CD4-positive, alpha-beta T cell (primary cell): ENCODE data around the gene RFFL. TPM values are rescaled to one million over a fixed set of nuclear protein-coding genes. Genes with fewer than 3 reads are reported as not detected.
"Not testable (repeated sequence)": the region's sequence is repeated elsewhere in the genome, so short reads cannot be mapped to it uniquely, and the experiment has no call there.

Source experiments
- ATAC-seq: fragments of 200-7000 bp; cut with Tn5 transposase; one replicate; pipeline ENCODE4 v1.10.0; 2022; ENCODE audit warnings: mild to moderate bottlenecking; ENCODE audit not compliant: poor library complexity
- CTCF ChIA-PET: fragments of 350-600 bp; sonication (Branson Sonifier 250); formaldehyde crosslinking; loops from one replicate; lab custom pipeline; 2021; ENCODE audit warnings: antibody characterized with exemption, inconsistent platforms; lab: Charles Lee
- POLR2A ChIA-PET: fragments of 350-600 bp; sonication (Branson Sonifier 250); formaldehyde crosslinking; loops from one replicate; lab custom pipeline; 2021; ENCODE audit warnings: antibody characterized with exemption, inconsistent platforms; lab: Charles Lee
- DNase-seq, 14 experiments: peaks; one replicate each; pipeline ENCODE4 v3.0.0-alpha.2; 2013 to 2020; ENCODE audit warnings: mixed read lengths in 2 of 14
- H3K27ac ChIP-seq, 2 donors: one replicate each; pipeline versions ENCODE4 v1.5.1 to v1.7.0; 2013; ENCODE audit warnings: low read length in 2 of 2, low read depth in 1 of 2, mild to moderate bottlenecking in 1 of 2
- H3K27me3 ChIP-seq, 2 experiments: 1 replicate in 1 of 2; 2 replicates in 1 of 2; pipeline versions ENCODE4 v1.6.1 to v1.7.0; 2013; ENCODE audit warnings: low read length in 2 of 2, control low read depth in 1 of 2, mild to moderate bottlenecking in 1 of 2, moderate library complexity in 1 of 2; ENCODE audit not compliant: insufficient read depth in 2 of 2, control insufficient read depth in 1 of 2
- H3K36me3 ChIP-seq: one replicate; pipeline ENCODE4 v1.6.1; 2013; ENCODE audit warnings: low read length, control low read depth; ENCODE audit not compliant: insufficient read depth
- H3K4me1 ChIP-seq: one replicate; pipeline ENCODE4 v1.6.1; 2013; ENCODE audit warnings: low read length, control low read depth; ENCODE audit not compliant: insufficient read depth
- H3K4me3 ChIP-seq: one replicate; pipeline ENCODE4 v1.5.1; 2013; ENCODE audit warnings: mild to moderate bottlenecking, low read length, moderate library complexity
- H3K9me3 ChIP-seq, 2 experiments: 1 replicate in 1 of 2; 2 replicates in 1 of 2; pipeline versions ENCODE4 v1.6.1 to v1.7.0; 2013; ENCODE audit warnings: low read length in 2 of 2, mild to moderate bottlenecking in 2 of 2, control low read depth in 1 of 2, moderate library complexity in 1 of 2; ENCODE audit not compliant: control insufficient read depth in 1 of 2, insufficient read depth in 1 of 2
- H3K27ac Mint-ChIP-seq: one replicate; pipeline ENCODE4 v1.8.0; 2020; ENCODE audit warnings: mixed read lengths
- H3K27me3 Mint-ChIP-seq: one replicate; pipeline ENCODE4 v1.8.0; 2021; ENCODE audit warnings: mixed read lengths
- H3K36me3 Mint-ChIP-seq: one replicate; pipeline ENCODE4 v1.8.0; 2021; ENCODE audit warnings: low read depth, mixed read lengths
- H3K4me1 Mint-ChIP-seq: one replicate; pipeline ENCODE4 v1.8.0; 2021; ENCODE audit warnings: low read depth, mixed read lengths
- H3K4me3 Mint-ChIP-seq: one replicate; pipeline ENCODE4 v1.8.0; 2020; ENCODE audit warnings: mild to moderate bottlenecking, mixed read lengths
- H3K9me3 Mint-ChIP-seq: one replicate; pipeline ENCODE4 v1.8.0; 2020; ENCODE audit warnings: mixed read lengths
- intact Hi-C, 2 experiments: fragments of 100-400 bp; cut with DNase I in 1 of 2; cut with micrococcal nuclease in 1 of 2; formaldehyde crosslinking; loops; one replicate each; pipeline versions ENCODE4 v1.15.1 to v1.9.0; 2023 to 2025; cut with DNase I, micrococcal nuclease
- total RNA-seq, 174 experiments: library from RNA in 2 of 174; stranded (reverse) in 2 of 174; gene quantifications; one replicate each; pipeline ENCODE4 v1.2.3 and lab custom pipeline; 2021 to 2026
- TF ChIP-seq, protein P1 (sequence below): fragments of 200-600 bp; IDR thresholded peaks from one replicate; pipeline ENCODE4 v1.8.0; 2022; ENCODE audit warnings: antibody characterized with exemption, mild to moderate bottlenecking

RFFL gene
- total RNA-seq, 2 experiments from 2014 or later: 57.8 to 66.1 TPM

DNA sequence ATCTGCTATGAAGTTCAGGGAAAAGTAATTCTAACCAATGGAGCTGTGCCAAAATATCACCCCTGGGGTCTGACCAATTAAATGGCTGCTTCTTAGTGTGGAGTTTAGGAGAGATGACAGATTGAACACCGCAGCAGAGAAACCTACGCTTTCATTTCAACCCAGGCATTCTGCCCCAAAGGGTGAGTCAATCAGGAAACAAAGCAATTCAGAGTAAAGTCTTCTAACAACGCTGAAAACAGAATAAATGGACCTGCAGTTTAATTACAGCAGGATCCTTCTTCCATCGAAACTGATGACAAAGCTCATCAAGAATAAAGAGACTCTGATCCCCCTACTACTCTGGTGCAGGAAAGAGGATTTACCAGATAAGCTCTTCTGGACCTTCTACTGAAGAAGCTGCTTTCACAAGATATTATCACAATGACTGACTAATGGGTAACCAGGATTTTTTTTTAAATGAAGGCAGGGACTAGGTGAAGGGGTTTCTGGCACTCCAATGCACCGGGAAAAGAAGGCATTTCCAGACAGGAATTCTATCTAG is 16.7 kb downstream of the RFFL start:
- DNase-seq (peak; percentile 28 to 87 (median 50)), ATAC-seq (peak; percentile 74)
- Mint-ChIP-seq H3K36me3 (peaks cover 11% of the 10 kb centered on the region), H3K27ac (peak overlapping the region; percentile 93), H3K27me3 (no peaks in the 10 kb centered on the region), H3K4me3 (peak overlapping the region; percentile 78), H3K9me3 (no peaks in the 10 kb centered on the region), H3K4me1 (peaks cover 79% of the 10 kb centered on the region)
- H3K36me3 ChIP-seq: no peaks in the 10 kb centered on the region
- intact Hi-C loops: loop anchor here (1.0 to 2.0 kb wide), 2 partner anchors 16 kb away; partner anchors contain the start of gene RFFL (in 2 of the 2)
- CTCF ChIA-PET: interaction anchor here (0.6 to 2.0 kb wide), 6 partner anchors 17 to 255 kb away, joined by 3 to 10 read pairs (median 6); partner anchors contain the start of gene RFFL
- TF ChIP-seq, protein P1, sequence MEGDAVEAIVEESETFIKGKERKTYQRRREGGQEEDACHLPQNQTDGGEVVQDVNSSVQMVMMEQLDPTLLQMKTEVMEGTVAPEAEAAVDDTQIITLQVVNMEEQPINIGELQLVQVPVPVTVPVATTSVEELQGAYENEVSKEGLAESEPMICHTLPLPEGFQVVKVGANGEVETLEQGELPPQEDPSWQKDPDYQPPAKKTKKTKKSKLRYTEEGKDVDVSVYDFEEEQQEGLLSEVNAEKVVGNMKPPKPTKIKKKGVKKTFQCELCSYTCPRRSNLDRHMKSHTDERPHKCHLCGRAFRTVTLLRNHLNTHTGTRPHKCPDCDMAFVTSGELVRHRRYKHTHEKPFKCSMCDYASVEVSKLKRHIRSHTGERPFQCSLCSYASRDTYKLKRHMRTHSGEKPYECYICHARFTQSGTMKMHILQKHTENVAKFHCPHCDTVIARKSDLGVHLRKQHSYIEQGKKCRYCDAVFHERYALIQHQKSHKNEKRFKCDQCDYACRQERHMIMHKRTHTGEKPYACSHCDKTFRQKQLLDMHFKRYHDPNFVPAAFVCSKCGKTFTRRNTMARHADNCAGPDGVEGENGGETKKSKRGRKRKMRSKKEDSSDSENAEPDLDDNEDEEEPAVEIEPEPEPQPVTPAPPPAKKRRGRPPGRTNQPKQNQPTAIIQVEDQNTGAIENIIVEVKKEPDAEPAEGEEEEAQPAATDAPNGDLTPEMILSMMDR: no peak
- H3K27ac ChIP-seq: peak overlapping the region; percentile 76 to 82
- POLR2A ChIA-PET: interaction anchor here (0.7 to 3.2 kb wide), 15 partner anchors 11 to 493 kb away, joined by 3 to 31 read pairs (median 4); partner anchors contain the start of genes LIG3 and RFFL
- no peaks in the 10 kb centered on the region for H3K9me3 ChIP-seq
- peaks cover 90% of the 10 kb centered on the region for H3K4me1 ChIP-seq
- no peaks in the 10 kb centered on the region for H3K27me3 ChIP-seq
- H3K4me3 ChIP-seq: peak overlapping the region; percentile 37

DNA sequence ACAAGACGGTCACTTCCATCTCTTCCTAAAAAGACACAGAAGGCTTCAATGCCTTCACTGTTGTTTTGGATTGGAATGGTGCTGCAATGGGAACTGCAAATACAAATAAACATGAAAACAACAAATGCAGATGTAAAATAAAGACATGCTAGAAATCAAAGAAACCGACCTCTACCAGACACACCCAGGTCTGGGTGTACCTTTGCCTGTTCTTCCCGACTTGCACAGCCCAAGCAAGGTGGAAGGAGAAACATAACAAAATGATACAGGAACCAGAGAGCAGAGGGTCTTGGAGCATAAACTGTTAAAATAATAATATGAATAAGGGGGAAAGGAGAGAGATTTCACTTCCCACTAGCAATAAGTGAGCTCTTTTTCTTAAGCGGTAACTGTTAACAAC is 17.3 kb downstream of the RFFL start:
- Mint-ChIP-seq H3K4me1 (peaks cover 74% of the 10 kb centered on the region), H3K27me3 (no peaks in the 10 kb centered on the region), H3K27ac (peak overlapping the region; percentile 93), H3K36me3 (peaks cover 11% of the 10 kb centered on the region), H3K9me3 (no peaks in the 10 kb centered on the region), H3K4me3 (peak overlapping the region; percentile 78)
- Histone ChIP-seq H3K9me3 (no peaks in the 10 kb centered on the region), H3K27ac (peak overlapping the region; percentile 76 to 82), H3K27me3 (no peaks in the 10 kb centered on the region), H3K36me3 (no peaks in the 10 kb centered on the region), H3K4me3 (peak overlapping the region; percentile 37), H3K4me1 (peaks cover 92% of the 10 kb centered on the region)
- POLR2A ChIA-PET: interaction anchor here (0.7 to 3.2 kb wide), 15 partner anchors 11 to 493 kb away, joined by 3 to 31 read pairs (median 4); partner anchors contain the start of genes LIG3 and RFFL
- ATAC-seq: no peak
- CTCF ChIA-PET: interaction anchor here (0.6 to 2.0 kb wide), 6 partner anchors 17 to 254 kb away, joined by 3 to 10 read pairs (median 6); partner anchors contain the start of gene RFFL
- intact Hi-C loops: loop anchor here (1.0 to 2.0 kb wide), 2 partner anchors 17 kb away; partner anchors contain the start of gene RFFL (in 2 of the 2)
- no peak for DNase-seq
- TF ChIP-seq, protein P1: no peak

DNA sequence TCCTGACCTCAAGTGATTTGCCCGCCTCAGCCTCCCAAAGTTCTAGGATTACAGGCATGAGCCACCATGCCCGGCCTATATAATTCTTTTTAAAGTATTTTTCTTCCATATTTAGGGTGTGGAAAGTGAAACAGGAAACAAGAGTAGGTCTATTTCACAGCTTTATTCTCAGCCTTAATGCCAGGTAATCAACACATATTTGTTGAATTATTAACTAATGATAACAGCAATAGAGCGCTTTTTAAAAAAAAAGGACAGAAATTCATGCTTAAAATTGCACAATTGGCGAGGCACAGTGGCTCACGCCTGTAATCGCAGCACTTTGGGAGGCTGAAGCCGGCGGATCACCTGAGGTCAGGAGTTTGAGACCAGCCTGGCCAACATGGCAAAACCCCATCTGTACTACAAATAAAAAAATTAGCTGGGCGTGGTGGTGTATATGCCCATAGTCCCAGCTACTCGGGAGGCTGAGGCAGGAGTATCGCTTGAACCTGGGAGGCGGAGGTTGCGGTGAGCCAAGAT is 18.0 kb downstream of the RFFL start:
- H3K4me1 Mint-ChIP-seq: peaks cover 69% of the 10 kb centered on the region
- ChIA-PET POLR2A (interaction anchor here (1.2 to 3.2 kb wide), 7 partner anchors 18 to 65 kb away, joined by 3 to 31 read pairs (median 9); partner anchors contain the start of genes LIG3 and RFFL), CTCF (interaction anchor here (1.3 to 2.0 kb wide), 2 partner anchors 37 to 44 kb away, joined by 4 to 10 read pairs; no protein-coding TSS in a partner anchor)
- peak overlapping the region; percentile 78 for H3K4me3 Mint-ChIP-seq
- peak overlapping the region; percentile 93 for H3K27ac Mint-ChIP-seq
- H3K4me3 ChIP-seq, intact Hi-C loops, H3K27me3 ChIP-seq, H3K9me3 ChIP-seq, H3K27me3 Mint-ChIP-seq, H3K36me3 ChIP-seq, ATAC-seq, H3K9me3 Mint-ChIP-seq: not testable (repeated sequence)
- Histone ChIP-seq H3K4me1 (peaks cover 86% of the 10 kb centered on the region), H3K27ac (peak overlapping the region; percentile 76 to 82)
- peaks cover 15% of the 10 kb centered on the region for H3K36me3 Mint-ChIP-seq
- DNase-seq: peak in 1 of 14 experiments; percentile 37
